HG03139 (cell line): Measurements from ENCODE around the gene FHAD1.
"Not testable (repeated sequence)": the region's sequence is repeated elsewhere in the genome, so short reads cannot be mapped to it uniquely, and the experiment has no call there.

Source experiments
- ATAC-seq: cut with Tn5 transposase; IDR thresholded peaks from one replicate; pipeline ENCODE4 v1.9.1; 2021; ENCODE audit not compliant: unreplicated experiment

FHAD1 gene

GRCh38 chr1:15362096-15362736 is 115.2 kb downstream of the FHAD1 start:
- ATAC-seq = no peak

DNA sequence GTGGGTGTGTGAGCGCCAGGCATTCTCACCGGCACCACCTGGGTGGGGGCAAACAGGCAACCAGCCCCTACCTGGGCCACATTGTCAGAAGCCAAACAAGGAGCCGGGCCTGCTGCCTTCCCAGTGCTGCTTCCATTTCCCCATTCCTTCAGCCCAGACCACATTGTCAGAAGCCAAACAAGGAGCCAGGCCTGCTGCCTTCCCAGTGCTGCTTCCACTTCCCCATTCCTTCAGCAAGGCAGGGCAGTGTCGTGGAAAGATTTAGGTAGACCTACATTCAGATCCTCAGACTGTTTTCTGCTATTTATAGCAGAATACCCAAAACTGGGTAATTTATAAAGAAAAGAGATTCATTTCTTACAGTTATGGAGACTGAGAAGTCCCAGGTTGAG is 115.7 kb downstream of the FHAD1 start:
- no peak for ATAC-seq

DNA sequence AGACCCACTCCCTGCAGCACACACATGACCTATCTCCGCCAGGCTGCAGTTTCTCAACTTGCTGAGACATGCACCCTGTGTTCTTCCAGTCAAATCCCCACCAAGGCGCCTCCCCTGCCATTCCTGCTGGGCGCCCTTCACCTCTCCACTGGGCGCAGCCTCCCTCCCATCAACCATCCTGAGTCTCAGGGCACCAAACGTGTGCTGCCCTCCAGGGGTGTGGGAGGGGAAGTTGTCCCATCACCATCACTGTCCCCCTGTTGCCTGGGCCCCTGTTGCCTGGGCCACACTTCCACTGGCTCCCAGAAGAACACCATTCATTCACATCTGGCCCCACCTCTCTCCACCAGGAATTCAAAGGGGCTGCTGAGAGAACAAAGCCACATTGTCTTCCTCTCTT is 117.7 kb downstream of the FHAD1 start:
- no peak for ATAC-seq

GRCh38 chr1:15368888-15369287 is 121.9 kb downstream of the FHAD1 start:
- ATAC-seq = no peak

DNA sequence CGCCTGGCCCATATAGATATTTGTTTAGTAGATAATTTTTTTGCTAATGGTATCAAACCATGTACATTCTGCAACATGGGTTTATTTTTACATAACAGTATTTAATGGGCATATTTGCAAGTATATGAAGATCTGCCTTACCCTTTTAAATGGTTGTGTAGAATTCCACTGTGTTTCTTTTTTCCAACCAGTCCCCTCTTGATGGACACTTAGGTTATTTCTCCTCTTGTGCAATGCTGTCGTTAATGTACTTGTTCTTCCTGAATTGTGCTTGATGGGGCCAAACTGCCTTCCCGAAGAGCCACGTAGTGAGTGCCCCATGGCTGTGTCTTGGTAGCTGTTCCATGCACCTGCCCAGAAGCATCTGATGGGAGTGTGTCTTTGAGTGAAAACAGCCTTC is 123.2 kb downstream of the FHAD1 start:
- no peak for ATAC-seq

DNA sequence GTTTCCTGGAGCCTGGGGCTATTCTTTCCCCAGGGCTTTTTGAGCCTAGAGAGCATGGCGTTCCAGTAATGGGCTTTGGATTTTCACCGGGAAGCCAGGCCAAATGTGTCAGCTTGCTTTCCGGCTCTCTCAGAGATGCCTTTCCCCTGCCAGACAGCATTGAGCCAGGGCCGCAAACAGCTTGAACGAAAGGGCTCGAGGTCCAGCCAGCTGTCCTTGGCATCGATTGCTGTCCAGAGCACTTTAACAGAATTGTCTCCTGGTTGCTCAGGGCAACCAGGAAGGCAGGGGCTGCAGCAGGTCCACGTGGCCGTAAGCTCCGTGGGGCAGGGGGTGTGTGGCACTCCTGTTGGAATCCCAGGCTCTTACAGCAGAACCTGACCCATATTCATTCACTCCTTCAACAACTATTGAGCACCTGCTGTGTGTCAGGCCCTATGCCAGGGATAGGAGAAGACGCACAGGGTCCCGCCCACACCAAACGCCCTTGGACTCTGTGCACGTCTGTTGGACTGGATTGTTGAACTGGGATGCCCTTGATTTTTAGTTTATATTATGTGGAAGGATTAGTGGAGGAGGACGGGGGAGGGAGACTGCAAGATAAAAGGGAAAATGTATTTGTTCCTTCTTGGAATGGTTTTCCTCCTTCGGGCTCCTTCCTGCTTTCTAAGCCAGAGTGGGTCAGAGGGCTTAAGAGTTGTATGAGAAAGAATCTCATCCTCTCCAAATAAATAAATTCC is 123.9 kb downstream of the FHAD1 start:
- no peak for ATAC-seq

GRCh38 chr1:15371610-15372545 is 124.9 kb downstream of the FHAD1 start:
- no peak for ATAC-seq

- ATAC-seq = no peak
Measured at GRCh38 chr1:15378729-15379128, 131.7 kb downstream of the FHAD1 start.

DNA sequence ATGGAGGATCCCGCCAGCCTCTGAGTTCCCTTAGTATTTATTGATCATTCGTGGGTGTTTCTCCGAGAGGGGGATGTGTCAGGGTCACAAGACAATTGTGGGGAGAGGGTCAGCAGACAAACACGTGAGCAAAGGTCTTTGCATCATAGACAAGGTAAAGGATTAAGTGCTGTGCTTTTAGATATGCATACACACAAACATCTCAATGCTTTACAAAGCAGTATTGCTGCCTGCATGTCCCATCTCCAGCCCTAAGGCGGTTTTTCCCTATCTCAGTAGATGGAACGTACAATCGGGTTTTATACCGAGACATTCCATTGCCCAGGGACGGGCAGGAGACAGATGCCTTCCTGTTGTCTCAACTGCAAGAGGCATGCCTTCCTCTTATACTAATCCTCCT is 132.1 kb downstream of the FHAD1 start:
- not testable (repeated sequence) for ATAC-seq

DNA sequence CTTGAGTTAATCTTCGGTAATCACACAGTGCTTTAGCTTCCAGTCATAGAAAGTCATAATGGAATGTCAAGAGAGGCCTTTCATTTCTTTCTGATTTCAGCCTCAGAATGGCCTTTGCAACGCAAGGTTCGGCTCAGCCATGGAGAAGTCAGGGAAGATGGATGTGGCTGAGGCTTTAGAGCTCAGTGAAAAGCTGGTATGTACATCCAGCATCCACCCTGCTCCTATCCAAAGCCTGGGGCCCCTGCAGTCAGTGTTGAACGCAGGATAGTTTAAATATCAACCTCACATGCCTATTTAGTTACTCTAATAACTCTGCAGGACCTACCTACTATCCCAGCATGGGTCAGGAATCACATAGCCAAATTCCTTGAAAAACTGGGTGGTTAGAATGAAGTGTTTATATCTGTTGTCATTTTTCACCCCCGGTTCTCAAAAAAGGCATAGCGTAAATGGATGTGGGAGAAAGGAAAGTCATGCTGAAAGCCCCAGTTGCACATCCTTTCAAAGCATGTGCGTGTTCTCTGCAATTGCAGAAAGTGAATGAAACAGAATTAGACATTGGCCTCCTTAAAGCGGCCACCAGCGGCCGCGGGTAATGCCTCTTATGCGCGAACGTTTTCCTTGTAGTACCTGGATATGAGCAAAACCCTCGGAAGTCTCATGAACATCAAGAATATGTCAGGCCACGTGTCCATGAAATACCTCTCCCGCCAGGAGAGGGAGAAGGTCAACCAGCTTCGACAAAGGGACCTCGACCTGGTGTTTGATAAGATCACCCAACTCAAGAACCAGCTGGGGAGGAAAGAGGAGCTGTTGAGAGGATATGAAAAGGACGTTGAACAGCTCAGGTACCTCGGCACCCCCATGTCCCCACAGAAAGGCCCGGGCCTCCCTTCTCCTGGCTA is 133.8 kb downstream of the FHAD1 start:
- ATAC-seq = no peak

GRCh38 chr1:15381805-15382204 is 134.8 kb downstream of the FHAD1 start:
- no peak for ATAC-seq

- no peak for ATAC-seq
Measured at GRCh38 chr1:15382601-15383518, 135.8 kb downstream of the FHAD1 start.

DNA sequence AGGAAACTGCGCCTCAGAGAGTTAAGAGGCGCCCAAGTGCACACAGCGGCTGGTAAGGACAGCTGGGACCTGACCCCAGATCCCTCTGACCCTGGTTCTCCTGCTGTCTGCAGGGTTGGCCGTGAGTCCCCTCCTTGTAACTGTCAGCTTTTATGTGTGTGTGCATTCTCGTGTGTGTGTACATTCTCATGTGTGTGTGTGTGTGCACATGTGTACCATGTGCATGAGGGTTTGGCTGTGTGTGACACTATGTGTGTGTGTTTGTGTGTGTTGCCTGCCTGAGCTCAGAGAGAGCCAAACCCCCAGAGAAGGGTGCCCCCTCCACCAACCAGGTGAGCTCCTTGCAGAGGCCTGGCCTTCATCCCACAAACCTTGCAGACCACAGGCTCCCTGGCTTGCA is 136.8 kb downstream of the FHAD1 start:
- no peak for ATAC-seq

GRCh38 chr1:15384301-15384901 is 137.4 kb downstream of the FHAD1 start:
- no peak for ATAC-seq

DNA sequence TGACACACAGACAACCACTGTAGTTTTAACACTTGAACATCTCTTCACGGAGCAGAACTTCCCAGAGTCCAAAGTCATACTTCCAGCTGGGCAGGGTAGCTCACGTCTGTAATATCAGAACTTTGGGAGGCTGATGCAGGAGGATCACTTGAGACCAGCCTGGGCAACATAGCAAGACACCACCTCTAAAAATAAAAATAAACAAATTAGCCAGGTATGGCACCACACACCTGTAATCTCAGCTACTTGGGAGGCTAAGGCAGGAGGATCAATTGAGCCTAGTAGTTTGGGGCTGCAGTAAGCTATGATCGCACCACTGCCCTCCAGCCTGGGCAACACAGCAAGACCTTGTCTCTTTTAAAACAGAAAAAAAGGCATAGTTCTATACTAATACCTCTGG is 138.4 kb downstream of the FHAD1 start:
- ATAC-seq = no peak

DNA sequence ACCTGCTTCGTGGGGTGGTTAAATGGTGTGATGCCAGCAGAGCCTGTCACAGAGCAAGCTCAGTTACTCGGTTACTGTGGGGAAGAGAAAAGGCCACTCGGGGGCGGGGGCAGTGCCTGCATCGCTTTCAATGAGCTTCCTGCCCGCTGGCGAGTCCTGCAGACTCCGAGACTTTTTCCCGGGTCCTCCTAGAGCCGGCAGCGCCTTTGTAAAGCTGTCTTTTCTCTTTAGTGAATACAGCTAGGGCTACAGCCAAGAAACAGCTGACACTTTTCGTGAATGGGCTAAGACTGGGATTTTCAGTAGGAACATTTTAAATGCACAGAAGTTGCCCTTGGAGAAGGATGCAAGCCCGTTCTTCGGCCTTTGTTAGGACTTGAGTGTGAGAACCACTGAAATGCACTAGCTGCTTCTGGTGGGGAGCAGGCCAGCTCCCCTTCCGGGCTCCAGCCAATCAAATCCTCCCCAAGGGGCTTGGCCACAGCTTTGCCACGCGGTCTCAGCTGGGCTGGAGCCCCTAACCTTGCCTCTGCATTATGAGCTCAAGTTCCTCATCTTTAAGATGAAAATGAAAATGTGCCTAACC is 139.2 kb downstream of the FHAD1 start:
- no peak for ATAC-seq

- no peak for ATAC-seq
Measured at GRCh38 chr1:15388201-15388880, 141.3 kb downstream of the FHAD1 start.

GRCh38 chr1:15389828-15390227 is 142.8 kb downstream of the FHAD1 start:
- ATAC-seq = not testable (repeated sequence)
